GM18870 (cell line): ENCODE results near the gene L3MBTL4.
"Not testable (repeated sequence)": the region's sequence is repeated elsewhere in the genome, so short reads cannot be mapped to it uniquely, and the experiment has no call there.

Source experiments
- ATAC-seq: cut with Tn5 transposase; IDR thresholded peaks from one replicate; pipeline ENCODE4 v1.9.1; 2021; ENCODE audit warnings: moderate library complexity; ENCODE audit not compliant: unreplicated experiment

L3MBTL4 gene

GRCh38 chr18:6120820-6121279, 293.9 kb downstream of the L3MBTL4 start:
- no peak for ATAC-seq

DNA sequence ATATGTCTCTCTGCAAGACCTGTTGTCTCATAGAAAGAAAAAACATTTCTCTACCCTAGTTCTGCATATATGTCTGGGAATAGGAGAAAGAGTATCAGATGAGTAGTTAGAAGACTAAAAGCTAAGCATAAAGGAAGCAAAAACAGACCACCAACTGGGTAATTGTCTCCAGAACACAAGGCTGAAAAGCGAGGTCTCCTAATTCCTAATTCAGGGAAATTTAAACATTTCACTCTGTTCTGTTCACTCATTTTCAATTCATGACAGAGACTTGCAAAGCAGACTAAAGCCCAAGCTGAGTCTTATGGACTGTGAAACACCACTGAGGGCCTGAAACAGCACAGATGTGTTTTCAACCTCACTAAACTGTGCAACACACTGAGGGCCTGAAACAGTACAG, 294.9 kb downstream of the L3MBTL4 start:
- no peak for ATAC-seq

DNA sequence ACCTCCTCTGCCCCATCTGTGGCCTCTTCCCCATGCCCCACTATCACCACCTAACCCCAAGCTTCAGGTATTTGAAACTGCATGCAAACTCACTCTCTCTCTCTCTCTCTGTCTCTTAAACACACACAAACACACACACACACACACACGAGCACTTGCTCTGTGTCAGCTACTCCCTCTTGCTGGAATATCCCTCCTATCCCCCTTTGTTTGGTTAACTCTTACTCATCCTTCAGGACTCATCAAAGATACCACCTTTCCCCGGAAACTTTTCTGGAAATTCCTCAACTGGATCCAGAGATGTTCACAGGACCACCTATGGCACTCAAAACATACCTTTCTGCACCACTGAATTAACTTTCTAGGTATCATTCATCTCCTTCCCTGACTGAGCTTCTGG, 296.6 kb downstream of the L3MBTL4 start:
- no peak for ATAC-seq

DNA sequence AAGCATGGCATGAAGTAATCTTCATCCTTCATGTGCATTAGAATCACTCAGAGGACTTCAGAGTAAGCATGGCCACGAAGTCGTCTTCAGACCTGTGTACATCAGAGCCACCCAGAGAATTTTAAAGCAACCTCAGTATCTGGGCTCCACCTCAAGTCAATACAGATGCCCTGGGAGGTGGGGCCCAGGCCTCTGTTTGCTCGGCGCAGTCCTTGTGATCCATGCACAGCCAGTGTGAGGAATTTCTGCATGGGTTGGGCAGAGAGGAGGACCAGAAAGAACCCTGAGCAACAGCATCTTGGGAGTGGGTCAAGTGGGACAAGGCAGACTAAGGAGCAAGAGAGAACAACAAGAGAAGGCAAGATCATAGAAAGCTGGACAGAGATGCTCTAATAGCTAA, 299.0 kb downstream of the L3MBTL4 start:
- no peak for ATAC-seq

DNA sequence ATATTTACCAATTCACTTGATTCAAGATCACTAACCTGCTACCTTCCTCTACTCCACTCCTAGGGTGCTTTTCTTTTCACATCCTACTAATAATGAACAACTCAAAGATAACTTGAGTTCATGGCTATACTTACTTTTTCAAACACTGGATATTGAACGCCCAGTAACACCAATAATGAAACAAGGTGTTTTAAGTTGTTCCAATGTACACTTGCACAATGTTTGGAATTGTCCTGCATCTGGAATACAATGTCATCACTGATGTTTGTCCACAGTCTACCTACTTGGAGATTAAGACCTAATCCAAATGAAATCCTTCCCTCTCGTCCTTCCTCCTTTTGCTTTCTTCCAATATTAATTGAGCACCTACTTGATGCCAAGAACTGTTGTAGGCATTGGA, 301.1 kb downstream of the L3MBTL4 start:
- ATAC-seq, result no peak

GRCh38 chr18:6111726-6112125, 303.0 kb downstream of the L3MBTL4 start:
- ATAC-seq, result no peak

- no peak for ATAC-seq
Observed at GRCh38 chr18:6109743-6110142, 305.0 kb downstream of the L3MBTL4 start.

DNA sequence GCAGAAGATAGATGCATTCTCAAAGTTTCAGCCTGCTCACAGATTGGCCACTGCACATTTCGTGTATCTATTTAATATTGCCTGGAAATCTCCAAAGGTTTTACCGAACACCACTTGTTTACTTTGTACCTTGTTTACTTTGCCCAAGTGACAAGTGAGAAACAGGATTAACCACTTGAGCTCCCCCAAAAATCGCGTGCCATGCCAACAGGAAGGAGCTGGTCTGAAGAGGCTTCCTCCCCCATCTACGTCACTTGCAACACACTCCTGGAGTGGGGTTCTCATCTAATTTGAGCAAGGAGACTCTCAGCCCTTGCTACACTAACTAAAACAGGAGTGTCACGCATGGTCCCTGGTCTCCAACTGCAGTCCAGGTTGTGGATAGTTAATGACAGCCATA, 306.9 kb downstream of the L3MBTL4 start:
- ATAC-seq, result no peak

- no peak for ATAC-seq
Observed at GRCh38 chr18:6106091-6106685, 308.5 kb downstream of the L3MBTL4 start.

DNA sequence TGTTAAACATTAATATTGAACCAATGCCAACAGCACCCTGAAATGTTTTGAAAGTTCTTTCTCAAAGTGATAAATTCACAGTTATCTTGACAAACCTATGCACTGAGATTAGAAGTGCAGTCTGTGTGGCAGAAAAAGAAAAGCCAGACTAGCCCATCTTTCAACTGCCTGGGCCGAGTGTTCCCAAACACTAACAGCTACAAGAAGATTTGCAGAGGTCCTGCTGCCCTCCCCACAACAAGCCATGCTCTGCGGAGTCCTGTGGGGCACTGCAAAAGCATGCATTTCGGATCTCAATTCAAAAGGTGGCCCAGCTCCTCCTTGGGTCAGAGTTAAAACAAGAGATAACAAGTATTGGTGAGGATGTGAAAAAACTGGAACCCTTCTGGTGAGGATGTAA, 311.0 kb downstream of the L3MBTL4 start:
- no peak for ATAC-seq

DNA sequence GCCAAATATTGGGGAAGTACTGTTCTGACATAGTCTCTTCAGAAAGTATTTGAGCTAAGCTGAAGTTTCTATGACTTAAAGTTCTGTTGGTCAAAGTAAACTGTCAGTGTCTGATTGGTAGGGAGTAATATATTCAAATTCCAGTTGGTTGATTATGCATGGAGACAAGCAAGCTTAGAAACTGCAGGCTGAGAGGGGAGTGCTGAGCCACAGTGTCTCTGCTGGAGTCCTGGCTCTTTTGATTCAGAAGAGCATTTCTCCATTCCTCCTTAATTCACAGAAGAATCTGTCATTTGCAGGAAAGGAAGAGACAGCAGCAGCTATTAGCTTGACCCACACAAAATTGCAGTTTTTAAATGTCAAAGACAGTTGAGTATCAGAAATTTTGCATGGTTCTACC, 318.0 kb downstream of the L3MBTL4 start:
- no peak for ATAC-seq

DNA sequence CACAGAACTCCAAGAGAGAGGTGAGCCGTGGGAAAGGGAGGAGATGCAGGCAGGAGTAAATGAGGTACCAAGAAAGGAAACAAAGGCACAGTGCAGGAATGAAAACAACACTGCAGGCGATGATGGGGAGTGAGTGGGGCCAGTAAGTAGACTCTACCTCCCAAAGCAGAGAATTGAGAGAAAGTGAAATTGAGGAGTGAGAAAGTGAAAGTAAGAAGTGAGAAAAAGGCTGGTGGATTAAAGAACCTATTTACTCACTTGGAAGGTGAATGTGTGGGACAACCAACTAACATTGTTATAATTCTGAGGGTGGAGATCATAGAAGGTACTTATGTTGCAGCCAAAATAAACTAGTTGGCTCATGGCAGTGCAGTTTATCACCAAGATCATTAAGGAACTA, 326.3 kb downstream of the L3MBTL4 start:
- ATAC-seq, result no peak

- no peak for ATAC-seq
Observed at GRCh38 chr18:6086731-6087130, 328.0 kb downstream of the L3MBTL4 start.

- no peak for ATAC-seq
Observed at GRCh38 chr18:6079406-6079805, 335.3 kb downstream of the L3MBTL4 start.

DNA sequence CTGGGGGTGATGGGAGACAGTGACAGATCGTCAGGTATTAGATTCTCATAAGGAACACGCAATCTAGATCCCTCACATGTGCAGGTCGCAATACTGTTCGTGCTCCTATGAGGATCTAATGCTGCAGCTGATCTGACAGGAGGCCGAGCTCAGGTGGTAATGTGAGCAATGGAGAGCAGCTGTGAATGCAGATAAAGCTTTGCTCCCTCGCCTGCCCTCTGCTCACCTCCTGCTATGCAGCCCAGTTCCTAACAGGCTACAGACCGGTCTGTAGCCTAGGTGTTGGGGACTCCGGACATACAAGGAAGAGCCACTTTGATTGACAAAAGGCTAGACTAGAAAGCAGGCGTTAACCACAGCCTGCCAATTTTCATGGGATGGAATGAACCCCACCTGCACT, 335.8 kb downstream of the L3MBTL4 start:
- no peak for ATAC-seq

DNA sequence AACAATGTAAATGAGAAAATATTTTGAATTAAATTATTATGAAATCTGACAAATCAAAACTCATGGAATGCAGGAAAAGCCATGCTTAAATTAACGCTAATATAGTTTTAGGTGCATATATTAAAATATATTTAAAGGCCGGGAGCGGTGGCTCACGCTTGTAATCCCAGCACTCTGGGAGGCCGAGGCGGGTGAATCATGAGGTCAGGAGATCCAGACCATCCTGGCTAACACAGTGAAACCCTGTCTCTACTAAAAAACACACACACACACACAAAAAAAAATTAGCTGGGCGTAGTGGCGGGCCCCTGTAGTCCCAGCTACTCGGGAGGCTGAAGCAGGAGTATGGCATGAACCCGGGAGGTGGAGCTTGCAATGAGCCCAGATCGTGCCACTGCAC, 342.3 kb downstream of the L3MBTL4 start:
- not testable (repeated sequence) for ATAC-seq

- ATAC-seq, result no peak
Observed at GRCh38 chr18:6069539-6069938, 345.2 kb downstream of the L3MBTL4 start.

DNA sequence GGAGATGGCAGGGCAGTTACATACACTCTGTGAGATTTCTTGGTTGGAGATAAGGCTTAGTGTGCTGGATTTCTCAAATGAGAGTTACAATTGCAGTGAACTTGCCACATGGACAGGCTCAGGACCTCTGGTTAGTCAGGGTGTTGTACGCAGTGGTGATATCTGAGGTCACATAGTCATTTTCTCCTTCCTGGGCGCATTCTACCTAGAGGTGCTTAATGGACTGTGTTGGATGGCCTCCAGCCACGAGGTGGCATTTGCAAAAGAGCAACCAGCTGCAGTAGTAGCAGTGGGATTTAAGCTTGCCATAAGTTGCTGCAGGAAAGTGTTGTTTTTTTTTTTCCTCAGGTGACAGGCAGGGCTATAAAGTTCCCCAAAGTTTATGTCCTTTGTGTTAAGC, 345.6 kb downstream of the L3MBTL4 start:
- peak; percentile 52 for ATAC-seq

DNA sequence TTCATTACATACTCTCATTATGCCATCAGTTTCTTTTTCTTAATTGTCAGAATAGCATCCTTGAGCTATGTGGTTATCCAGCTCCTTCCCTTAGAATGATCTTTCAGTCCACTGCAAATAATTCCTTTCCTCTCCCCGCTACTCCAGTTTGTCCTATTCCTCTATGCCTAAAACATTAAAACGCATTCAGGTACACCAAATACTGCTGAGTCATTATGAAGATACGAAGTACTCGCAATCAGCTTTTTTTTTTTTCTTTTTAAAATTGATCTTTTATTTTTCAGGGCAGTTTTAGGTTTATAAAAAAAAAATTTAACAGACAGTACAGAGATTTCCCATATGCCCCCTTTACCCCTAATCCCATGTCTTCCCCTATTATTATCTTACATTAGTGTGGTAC, 354.6 kb downstream of the L3MBTL4 start:
- ATAC-seq, result no peak

DNA sequence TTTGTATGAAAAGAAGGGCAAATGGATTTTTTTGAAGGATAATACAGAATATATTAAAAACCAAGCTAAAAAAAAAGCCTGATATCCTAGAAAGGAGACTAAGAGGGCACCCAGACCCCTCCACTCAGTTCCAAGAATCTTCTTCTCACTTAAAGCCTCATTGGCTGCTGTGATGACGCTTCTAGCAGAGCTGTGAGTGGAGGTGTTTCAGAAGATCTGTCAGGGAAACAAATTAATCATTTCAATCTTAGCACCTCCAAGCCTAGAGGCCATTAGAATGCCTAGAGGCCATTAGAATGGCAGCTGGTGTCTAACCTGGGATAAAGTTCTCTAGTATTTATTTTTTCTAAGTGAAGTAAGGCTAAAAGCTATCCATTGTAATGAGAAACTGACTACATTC, 355.2 kb downstream of the L3MBTL4 start:
- ATAC-seq, result no peak

DNA sequence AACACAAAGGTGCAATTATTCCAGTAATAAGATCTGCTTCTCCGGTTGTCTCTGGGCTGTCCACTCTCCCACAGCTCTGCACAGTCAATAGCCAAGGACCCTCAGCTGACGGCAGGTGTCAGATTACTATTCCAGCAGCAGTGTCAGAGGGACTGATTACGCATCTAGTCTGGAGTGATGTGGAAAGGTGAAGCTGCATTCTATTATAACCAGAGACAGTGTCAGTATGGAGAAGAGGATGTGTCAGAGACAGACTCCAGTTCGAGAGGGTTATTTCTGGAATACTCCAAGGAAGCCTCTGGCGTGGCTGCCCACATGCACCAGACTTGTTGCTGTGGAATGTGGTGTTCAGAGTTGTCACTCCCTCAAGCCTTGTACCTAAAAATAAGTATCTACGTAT, 355.8 kb downstream of the L3MBTL4 start:
- no peak for ATAC-seq

DNA sequence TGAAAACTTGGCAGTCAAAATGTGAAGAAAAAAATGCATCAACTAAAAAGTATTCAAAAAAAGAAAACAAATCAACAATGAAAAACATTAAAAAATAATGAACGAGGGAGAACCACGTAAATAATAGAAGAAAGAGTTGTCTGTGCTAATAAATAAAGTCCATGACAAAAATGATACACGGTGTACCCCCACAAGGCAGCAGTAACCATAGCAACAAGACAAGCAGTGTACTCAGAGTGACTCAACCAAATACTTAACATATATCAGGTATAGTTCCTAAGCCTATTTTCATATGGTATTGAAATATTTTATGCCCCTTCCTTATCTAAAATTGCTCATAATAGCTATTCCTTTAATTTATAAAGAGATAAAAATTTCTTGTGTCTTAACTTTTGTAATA, 357.1 kb downstream of the L3MBTL4 start:
- ATAC-seq, result no peak

DNA sequence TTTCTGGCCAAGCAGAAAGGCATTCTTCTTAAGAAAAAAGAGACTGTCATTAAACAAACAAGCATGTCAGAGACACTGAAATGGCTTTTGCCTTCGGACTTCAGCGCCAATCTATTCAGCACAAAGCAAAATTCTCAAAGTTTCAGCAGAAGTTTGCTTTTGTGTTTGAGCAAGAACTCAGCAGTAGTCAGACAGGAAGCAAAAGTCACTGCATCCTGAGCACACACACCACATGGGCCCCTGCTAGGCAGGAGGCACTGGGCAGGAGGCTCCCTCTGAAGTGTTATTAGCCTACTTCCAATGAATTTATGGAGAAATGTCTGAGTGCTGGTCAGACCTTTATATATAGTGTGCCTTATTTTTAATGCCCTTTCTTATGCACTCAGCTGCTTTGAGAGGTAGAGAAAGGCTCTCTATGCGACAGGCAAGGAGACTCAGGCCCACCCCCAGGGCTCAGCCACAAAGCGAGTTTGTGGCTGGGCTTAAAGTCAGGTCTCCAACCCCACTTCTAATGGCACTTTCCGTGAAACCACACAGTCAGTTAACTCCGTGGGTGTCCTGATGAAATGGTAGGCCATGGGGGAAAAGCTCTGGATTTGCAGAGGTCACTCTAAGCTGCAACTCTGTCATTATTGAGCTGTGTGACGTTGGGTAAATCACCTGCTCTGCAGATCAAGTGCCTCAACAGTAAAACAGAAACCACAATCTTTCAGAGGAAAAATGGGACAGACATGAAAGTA, 358.4 kb downstream of the L3MBTL4 start:
- ATAC-seq, result no peak
